WTC11 (cell line): ENCODE data around the gene TAS2R40.

Experiments used
- RELA ChIP-seq: sonication (generic); formaldehyde crosslinking; IDR thresholded peaks from 2 replicates; pipeline ENCODE4 v1.8.1; 2022; ENCODE audit warnings: missing genetic modification reagents, mild to moderate bottlenecking, borderline replicate concordance
- USF1 ChIP-seq: sonication (generic); formaldehyde crosslinking; IDR thresholded peaks from 2 replicates; pipeline ENCODE4 v1.8.0; 2022; ENCODE audit warnings: mild to moderate bottlenecking, missing genetic modification reagents
- USF2 ChIP-seq: sonication (generic); formaldehyde crosslinking; IDR thresholded peaks from 2 replicates; pipeline ENCODE4 v1.8.1; 2023; ENCODE audit warnings: mild to moderate bottlenecking, missing genetic modification reagents, moderate library complexity
- ZNF263 ChIP-seq: sonication (generic); formaldehyde crosslinking; IDR thresholded peaks from 2 replicates; pipeline ENCODE4 v1.8.1; 2022; ENCODE audit warnings: low read depth, mild to moderate bottlenecking, moderate library complexity, missing genetic modification reagents
- TF ChIP-seq, protein P1 (sequence below): fragments of 200-600 bp; IDR thresholded peaks from 2 replicates; pipeline ENCODE4 v1.8.0; 2022; ENCODE audit warnings: antibody characterized with exemption
- TF ChIP-seq, protein P2 (sequence below): sonication (generic); formaldehyde crosslinking; IDR thresholded peaks from 2 replicates; pipeline ENCODE4 v1.8.0; 2022; ENCODE audit warnings: mild to moderate bottlenecking, missing genetic modification reagents

DNA sequence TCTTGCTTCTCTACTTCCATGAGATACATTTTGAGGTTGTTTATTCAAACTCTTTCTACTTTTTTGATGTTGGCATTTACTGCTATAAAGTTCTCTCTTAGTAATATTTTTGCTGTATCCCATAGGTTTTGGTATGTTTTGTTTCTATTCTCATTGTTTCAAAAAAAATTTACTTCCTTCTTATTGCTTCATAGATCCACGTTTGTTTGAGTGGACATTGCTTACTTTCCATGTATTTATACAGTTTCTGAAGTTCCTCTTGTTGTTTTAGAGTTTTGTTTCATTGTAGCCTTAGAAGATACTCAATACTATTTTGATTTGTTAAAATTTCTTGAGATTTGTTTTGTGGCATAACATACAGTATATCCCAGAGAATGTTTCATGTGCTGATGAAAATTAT is 13.7 kb downstream of the TAS2R40 start:
- TF ChIP-seq USF1 (CRISPR knock-in tag): no peak
- TF ChIP-seq, protein P1, sequence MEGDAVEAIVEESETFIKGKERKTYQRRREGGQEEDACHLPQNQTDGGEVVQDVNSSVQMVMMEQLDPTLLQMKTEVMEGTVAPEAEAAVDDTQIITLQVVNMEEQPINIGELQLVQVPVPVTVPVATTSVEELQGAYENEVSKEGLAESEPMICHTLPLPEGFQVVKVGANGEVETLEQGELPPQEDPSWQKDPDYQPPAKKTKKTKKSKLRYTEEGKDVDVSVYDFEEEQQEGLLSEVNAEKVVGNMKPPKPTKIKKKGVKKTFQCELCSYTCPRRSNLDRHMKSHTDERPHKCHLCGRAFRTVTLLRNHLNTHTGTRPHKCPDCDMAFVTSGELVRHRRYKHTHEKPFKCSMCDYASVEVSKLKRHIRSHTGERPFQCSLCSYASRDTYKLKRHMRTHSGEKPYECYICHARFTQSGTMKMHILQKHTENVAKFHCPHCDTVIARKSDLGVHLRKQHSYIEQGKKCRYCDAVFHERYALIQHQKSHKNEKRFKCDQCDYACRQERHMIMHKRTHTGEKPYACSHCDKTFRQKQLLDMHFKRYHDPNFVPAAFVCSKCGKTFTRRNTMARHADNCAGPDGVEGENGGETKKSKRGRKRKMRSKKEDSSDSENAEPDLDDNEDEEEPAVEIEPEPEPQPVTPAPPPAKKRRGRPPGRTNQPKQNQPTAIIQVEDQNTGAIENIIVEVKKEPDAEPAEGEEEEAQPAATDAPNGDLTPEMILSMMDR: no peak
- TF ChIP-seq ZNF263 (CRISPR knock-in tag): no peak
- TF ChIP-seq RELA (CRISPR knock-in tag): no peak
- no peak for TF ChIP-seq USF2 (CRISPR knock-in tag)
- TF ChIP-seq, protein P2, sequence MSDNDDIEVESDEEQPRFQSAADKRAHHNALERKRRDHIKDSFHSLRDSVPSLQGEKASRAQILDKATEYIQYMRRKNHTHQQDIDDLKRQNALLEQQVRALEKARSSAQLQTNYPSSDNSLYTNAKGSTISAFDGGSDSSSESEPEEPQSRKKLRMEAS (CRISPR knock-in tag): no peak
